ENCODE results near the gene RPTOR. TPM values are rescaled to one million over a fixed set of nuclear protein-coding genes. Genes with fewer than 3 reads are reported as not detected.

RPTOR gene
- total and polyA plus RNA-seq, 3 experiments from 2014 or later: 7.9 to 69.4 (median 63.9) TPM

DNA sequence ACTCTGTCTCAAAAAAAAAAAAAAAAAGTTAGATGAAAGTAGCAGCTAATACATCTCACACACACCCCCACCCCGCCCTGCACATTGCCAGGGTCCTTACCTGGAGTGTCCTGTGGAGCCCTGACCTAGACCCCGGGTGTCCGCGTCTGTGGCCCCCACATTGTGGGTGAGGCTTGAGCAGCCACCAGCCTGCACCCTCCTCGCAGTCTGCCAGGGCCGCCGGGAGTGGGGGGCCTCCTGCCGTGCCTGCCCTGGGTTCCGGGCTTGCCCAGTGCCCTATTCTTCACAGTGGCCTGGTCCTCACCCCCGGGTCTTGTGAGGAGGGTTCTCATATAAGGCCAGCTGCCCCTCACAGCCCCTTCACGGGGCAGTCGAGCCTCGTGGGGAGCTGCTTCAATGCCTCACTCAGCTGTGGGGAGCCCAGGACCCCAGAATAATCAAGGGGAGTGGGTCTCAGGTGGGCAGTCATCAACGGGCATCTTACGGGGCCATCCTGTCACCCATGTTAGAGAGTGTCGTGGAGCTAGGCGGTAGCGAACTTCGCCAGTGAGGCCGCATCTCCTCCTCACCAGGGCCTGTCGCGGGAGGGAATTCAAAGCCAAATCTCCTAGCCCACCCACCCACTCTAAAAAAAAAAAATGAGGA lies 361.1 kb downstream of the RPTOR start:
- Histone ChIP-seq H3K9me3 (ENCODE audit: low read length) (no peaks in the 10 kb centered on the region), H3K27ac (ENCODE audit: low read depth, low read length) (no peak overlapping the region), H3K36me3 (ENCODE audit: insufficient read depth, low read length) (peaks cover 6% of the 10 kb centered on the region), H3K27me3 (ENCODE audit: insufficient read depth, low read length, poor library complexity, severe bottlenecking) (no peaks in the 10 kb centered on the region), H3K4me1 (ENCODE audit: insufficient read depth, low read length) (no peaks in the 10 kb centered on the region), H3K4me3 (ENCODE audit: low read length) (no peak overlapping the region)
- CTCF ChIA-PET: no interaction called here
- H3K4me1 Mint-ChIP-seq: peaks cover 8 to 15% (median 15%) of the 10 kb centered on the region in 3 donors
- no peak for DNase-seq
- H3K27me3 Mint-ChIP-seq: no peaks in the 10 kb centered on the region
- H3K4me3 Mint-ChIP-seq: no peak overlapping the region
- H3K36me3 Mint-ChIP-seq: peaks cover 0 to 69% (median 6%) of the 10 kb centered on the region in 3 donors
- H3K27ac Mint-ChIP-seq: peak overlapping the region in 1 of 8 donors; percentile 33
- no peaks in the 10 kb centered on the region for H3K9me3 Mint-ChIP-seq
- POLR2A ChIA-PET: no interaction called here

DNA sequence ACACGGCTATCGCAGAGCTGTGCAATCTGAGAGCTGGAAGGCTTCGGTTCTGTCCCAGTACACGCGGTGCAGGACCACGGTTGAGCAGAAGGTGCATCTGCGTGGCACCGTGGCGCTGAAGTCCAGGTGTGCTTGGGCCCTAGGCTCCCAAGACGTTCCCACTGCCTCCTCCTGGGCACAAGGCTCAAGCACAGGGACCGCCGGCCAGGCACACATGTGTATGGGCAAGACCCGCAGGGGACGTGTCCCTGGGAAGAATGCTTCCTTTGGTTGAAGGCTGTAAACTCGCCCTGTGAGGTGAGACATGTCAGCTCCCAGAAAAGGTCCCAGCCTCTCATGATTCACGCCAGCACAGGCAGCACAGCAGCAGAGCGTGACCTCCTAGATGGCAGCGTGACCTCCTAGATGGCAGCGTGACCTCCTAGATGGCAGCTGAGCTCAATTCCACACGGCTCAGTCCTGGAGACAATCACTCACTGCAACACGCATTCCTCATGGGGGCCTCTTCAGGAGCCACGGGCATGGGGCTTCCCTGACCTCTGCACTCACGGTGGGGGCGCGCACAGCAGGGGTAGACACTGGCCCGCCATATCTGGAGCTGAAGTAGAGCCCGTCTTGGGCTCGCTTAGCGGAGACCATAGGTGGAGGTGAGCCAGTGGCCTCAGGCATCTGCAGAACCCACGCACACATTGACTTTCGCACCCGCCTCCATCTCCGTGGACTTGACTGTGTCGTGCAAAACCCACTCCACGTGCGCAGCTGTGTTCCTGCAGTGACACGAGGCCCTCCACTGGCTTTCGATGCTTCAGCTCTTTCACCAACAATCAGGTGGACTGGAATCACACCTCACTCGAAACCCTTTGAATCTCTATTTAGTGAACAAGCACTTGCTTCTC lies 362.0 kb downstream of the RPTOR start:
- no peaks in the 10 kb centered on the region for H3K9me3 ChIP-seq (ENCODE audit: low read length)
- H3K27me3 ChIP-seq (ENCODE audit: insufficient read depth, low read length, poor library complexity, severe bottlenecking): no peaks in the 10 kb centered on the region
- no peak overlapping the region for H3K4me3 ChIP-seq (ENCODE audit: low read length)
- no peak overlapping the region for H3K4me3 Mint-ChIP-seq
- no peak overlapping the region for H3K27ac ChIP-seq (ENCODE audit: low read depth, low read length)
- ChIA-PET POLR2A (no interaction called here), CTCF (no interaction called here)
- H3K36me3 Mint-ChIP-seq: peaks cover 0 to 66% (median 8%) of the 10 kb centered on the region in 3 donors
- no peaks in the 10 kb centered on the region for H3K9me3 Mint-ChIP-seq
- peak overlapping the region in 1 of 8 donors; percentile 29 for H3K27ac Mint-ChIP-seq
- H3K36me3 ChIP-seq (ENCODE audit: insufficient read depth, low read length): peaks cover 6% of the 10 kb centered on the region
- no peak for DNase-seq
- no peaks in the 10 kb centered on the region for H3K27me3 Mint-ChIP-seq
- H3K4me1 Mint-ChIP-seq: peaks cover 5 to 7% (median 6%) of the 10 kb centered on the region in 3 donors
- H3K4me1 ChIP-seq (ENCODE audit: insufficient read depth, low read length): no peaks in the 10 kb centered on the region

DNA sequence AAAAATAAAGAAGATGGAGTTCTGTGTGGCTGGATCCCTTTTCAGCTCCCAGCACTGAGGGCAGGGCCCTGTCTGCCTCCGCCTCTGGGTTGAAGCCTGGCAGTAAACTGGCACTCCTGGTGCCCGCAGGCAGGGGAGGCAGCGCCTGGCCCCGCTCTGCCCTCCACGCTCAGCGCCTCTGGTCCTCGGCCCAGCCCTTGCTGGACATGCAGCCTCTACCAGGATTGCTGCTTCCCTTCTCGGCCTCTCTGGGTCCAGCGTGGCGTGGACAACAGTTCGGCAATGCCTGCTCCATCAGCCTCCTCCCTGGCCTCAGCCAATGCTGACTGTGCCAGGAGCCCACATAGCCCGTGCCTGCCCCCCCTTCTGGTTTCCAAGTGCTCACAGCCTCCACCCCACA lies 362.6 kb downstream of the RPTOR start:
- no peak for DNase-seq
- no peaks in the 10 kb centered on the region for H3K9me3 ChIP-seq (ENCODE audit: low read length)
- Mint-ChIP-seq H3K4me1 (peaks cover 0 to under 1% (median 0%) of the 10 kb centered on the region in 3 donors), H3K36me3 (peaks cover 0 to 65% (median 8%) of the 10 kb centered on the region in 3 donors), H3K9me3 (no peaks in the 10 kb centered on the region), H3K27ac (no peak overlapping the region), H3K27me3 (no peaks in the 10 kb centered on the region), H3K4me3 (no peak overlapping the region)
- POLR2A ChIA-PET: no interaction called here
- H3K27ac ChIP-seq (ENCODE audit: low read depth, low read length): no peak overlapping the region
- no peaks in the 10 kb centered on the region for H3K27me3 ChIP-seq (ENCODE audit: insufficient read depth, low read length, poor library complexity, severe bottlenecking)
- H3K4me1 ChIP-seq (ENCODE audit: insufficient read depth, low read length): no peaks in the 10 kb centered on the region
- H3K4me3 ChIP-seq (ENCODE audit: low read length): no peak overlapping the region
- H3K36me3 ChIP-seq (ENCODE audit: insufficient read depth, low read length): peaks cover 6% of the 10 kb centered on the region
- CTCF ChIA-PET: no interaction called here

DNA sequence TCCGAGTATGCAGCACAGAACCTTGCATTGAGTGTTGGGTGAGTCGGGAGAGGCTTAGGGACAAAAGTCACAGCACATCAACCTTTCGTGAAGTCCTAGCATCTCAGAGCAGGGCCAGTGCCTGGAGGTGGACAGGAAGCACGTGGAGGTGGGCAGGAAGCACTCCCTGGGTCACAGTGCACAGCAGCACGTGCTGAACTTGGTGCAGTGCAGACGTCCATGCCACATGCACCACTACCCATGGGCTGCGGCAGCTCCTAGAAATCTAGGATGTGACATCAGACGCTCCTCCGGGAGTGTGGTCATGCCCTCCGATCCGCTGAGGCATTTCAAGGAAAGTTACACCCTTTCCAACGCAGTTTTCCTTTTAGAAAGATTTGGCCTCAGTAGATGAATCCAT lies 363.6 kb downstream of the RPTOR start:
- no peaks in the 10 kb centered on the region for H3K4me1 ChIP-seq (ENCODE audit: insufficient read depth, low read length)
- H3K27ac Mint-ChIP-seq: no peak overlapping the region
- H3K27me3 ChIP-seq (ENCODE audit: insufficient read depth, low read length, poor library complexity, severe bottlenecking): no peaks in the 10 kb centered on the region
- H3K9me3 ChIP-seq (ENCODE audit: low read length): no peaks in the 10 kb centered on the region
- H3K4me3 ChIP-seq (ENCODE audit: low read length): no peak overlapping the region
- ChIA-PET POLR2A (no interaction called here), CTCF (no interaction called here)
- peaks cover 6% of the 10 kb centered on the region for H3K36me3 ChIP-seq (ENCODE audit: insufficient read depth, low read length)
- no peaks in the 10 kb centered on the region for H3K27me3 Mint-ChIP-seq
- peaks cover 0 to 72% (median 8%) of the 10 kb centered on the region in 3 donors for H3K36me3 Mint-ChIP-seq
- H3K9me3 Mint-ChIP-seq: no peaks in the 10 kb centered on the region
- H3K4me1 Mint-ChIP-seq: no peaks in the 10 kb centered on the region
- no peak for DNase-seq
- no peak overlapping the region for H3K4me3 Mint-ChIP-seq
- H3K27ac ChIP-seq (ENCODE audit: low read depth, low read length): no peak overlapping the region

DNA sequence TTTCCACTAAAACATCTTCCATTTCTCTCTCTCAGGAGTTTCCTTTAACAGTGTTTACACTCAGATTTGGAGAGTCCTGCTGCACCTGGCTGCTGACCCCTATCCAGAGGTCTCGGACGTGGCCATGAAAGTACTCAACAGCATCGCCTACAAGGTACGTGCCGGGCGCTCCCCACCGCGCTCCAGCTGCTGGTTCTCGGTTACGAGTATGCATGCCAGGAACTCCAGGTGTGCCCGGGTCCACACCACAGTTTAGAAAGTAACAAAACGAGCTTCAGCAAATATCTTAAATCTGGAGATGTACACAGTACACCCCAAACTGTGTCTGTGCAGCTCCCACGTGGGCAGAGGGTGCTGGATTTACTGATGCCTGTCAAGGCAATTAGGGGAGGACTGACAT lies 364.1 kb downstream of the RPTOR start:
- no peak overlapping the region for H3K4me3 Mint-ChIP-seq
- peaks cover 0 to 70% (median 8%) of the 10 kb centered on the region in 3 donors for H3K36me3 Mint-ChIP-seq
- no peak overlapping the region for H3K27ac ChIP-seq (ENCODE audit: low read depth, low read length)
- H3K4me1 ChIP-seq (ENCODE audit: insufficient read depth, low read length): no peaks in the 10 kb centered on the region
- H3K36me3 ChIP-seq (ENCODE audit: insufficient read depth, low read length): peaks cover 6% of the 10 kb centered on the region
- H3K9me3 ChIP-seq (ENCODE audit: low read length): no peaks in the 10 kb centered on the region
- ChIA-PET POLR2A (no interaction called here), CTCF (interaction anchor here (1.4 kb wide), 2 partner anchors 8 to 9 kb away, joined by 3 to 4 read pairs; no protein-coding TSS in a partner anchor)
- H3K27me3 ChIP-seq (ENCODE audit: insufficient read depth, low read length, poor library complexity, severe bottlenecking): no peaks in the 10 kb centered on the region
- H3K27me3 Mint-ChIP-seq: no peaks in the 10 kb centered on the region
- H3K4me1 Mint-ChIP-seq: no peaks in the 10 kb centered on the region
- H3K27ac Mint-ChIP-seq: no peak overlapping the region
- no peak overlapping the region for H3K4me3 ChIP-seq (ENCODE audit: low read length)
- no peaks in the 10 kb centered on the region for H3K9me3 Mint-ChIP-seq
- peak in 1 of 5 donors; percentile 37 for DNase-seq

DNA sequence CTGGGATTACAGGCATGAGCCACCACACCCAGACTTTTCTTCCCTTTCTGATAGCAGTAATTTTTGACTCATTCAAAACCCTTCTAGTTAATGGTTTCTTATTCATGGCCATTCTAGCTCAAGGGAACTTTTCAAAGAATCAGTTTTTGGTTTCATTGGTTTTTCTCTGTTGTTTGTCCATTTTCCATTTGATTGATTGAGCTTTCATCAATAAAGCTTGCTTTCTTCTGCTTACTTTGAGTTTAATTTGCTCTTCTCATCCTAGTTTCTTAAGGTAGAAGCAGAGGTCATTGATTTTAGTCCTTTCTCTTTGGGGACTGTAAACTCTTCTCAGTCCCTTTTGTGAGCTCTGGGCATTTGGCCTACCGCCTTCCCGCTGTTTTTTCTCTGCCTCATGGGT lies 365.0 kb downstream of the RPTOR start:
- H3K4me3 ChIP-seq (ENCODE audit: low read length): no peak overlapping the region

DNA sequence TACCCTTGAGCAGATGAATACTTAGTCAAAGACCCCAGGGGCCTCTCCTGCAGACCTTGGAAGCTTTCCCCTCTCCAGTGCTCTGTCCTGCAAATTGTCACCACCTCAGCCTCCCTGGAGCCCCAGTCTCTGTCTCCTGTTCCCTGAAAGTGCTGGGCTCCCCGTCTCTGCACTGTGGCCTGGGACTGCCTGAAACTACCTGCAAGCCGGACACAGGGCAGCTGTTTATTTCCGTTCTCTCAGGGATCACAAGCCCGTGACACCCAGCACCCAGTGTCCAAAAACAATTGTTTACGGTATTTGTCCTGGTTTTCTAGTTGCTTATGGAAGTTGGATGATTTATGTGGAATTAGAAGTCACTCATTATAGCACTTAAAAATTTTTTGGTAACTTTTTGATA lies 365.4 kb downstream of the RPTOR start:
- no peaks in the 10 kb centered on the region for H3K4me1 ChIP-seq (ENCODE audit: insufficient read depth, low read length)
- Mint-ChIP-seq H3K4me3 (no peak overlapping the region), H3K4me1 (no peaks in the 10 kb centered on the region), H3K9me3 (no peaks in the 10 kb centered on the region), H3K27ac (peak overlapping the region in 3 of 8 donors; percentile 20 to 78 (median 32)), H3K27me3 (no peaks in the 10 kb centered on the region), H3K36me3 (peaks cover 0 to 65% (median 8%) of the 10 kb centered on the region in 3 donors)
- peak in 1 of 5 donors; percentile 3 for DNase-seq
- POLR2A ChIA-PET: interaction anchor here (0.7 kb wide), 1 partner anchor 37 kb away, joined by 3 read pairs; no protein-coding TSS in a partner anchor
- no peaks in the 10 kb centered on the region for H3K9me3 ChIP-seq (ENCODE audit: low read length)
- CTCF ChIA-PET: interaction anchor here (1.4 kb wide), 2 partner anchors 9 to 11 kb away, joined by 3 to 4 read pairs; no protein-coding TSS in a partner anchor
- H3K36me3 ChIP-seq (ENCODE audit: insufficient read depth, low read length): peaks cover 6% of the 10 kb centered on the region
- no peak overlapping the region for H3K27ac ChIP-seq (ENCODE audit: low read depth, low read length)
- H3K4me3 ChIP-seq (ENCODE audit: low read length): no peak overlapping the region
- no peaks in the 10 kb centered on the region for H3K27me3 ChIP-seq (ENCODE audit: insufficient read depth, low read length, poor library complexity, severe bottlenecking)

More for the DNA sequence above, 365.0 kb downstream of the RPTOR start:
- CTCF ChIA-PET: interaction anchor here (1.4 kb wide), 2 partner anchors 9 to 10 kb away, joined by 3 to 4 read pairs; no protein-coding TSS in a partner anchor
- peak overlapping the region in 1 of 8 donors; percentile 20 for H3K27ac Mint-ChIP-seq
- POLR2A ChIA-PET: no interaction called here
- H3K4me1 Mint-ChIP-seq: no peaks in the 10 kb centered on the region
- no peak overlapping the region for H3K4me3 Mint-ChIP-seq
- H3K36me3 ChIP-seq (ENCODE audit: insufficient read depth, low read length): peaks cover 6% of the 10 kb centered on the region
- H3K36me3 Mint-ChIP-seq: peaks cover 0 to 68% (median 8%) of the 10 kb centered on the region in 3 donors
- H3K9me3 Mint-ChIP-seq: no peaks in the 10 kb centered on the region
- no peaks in the 10 kb centered on the region for H3K27me3 ChIP-seq (ENCODE audit: insufficient read depth, low read length, poor library complexity, severe bottlenecking)
- H3K4me1 ChIP-seq (ENCODE audit: insufficient read depth, low read length): no peaks in the 10 kb centered on the region
- DNase-seq: no peak
- no peaks in the 10 kb centered on the region for H3K27me3 Mint-ChIP-seq
- H3K27ac ChIP-seq (ENCODE audit: low read depth, low read length): no peak overlapping the region
- no peaks in the 10 kb centered on the region for H3K9me3 ChIP-seq (ENCODE audit: low read length)

DNA sequence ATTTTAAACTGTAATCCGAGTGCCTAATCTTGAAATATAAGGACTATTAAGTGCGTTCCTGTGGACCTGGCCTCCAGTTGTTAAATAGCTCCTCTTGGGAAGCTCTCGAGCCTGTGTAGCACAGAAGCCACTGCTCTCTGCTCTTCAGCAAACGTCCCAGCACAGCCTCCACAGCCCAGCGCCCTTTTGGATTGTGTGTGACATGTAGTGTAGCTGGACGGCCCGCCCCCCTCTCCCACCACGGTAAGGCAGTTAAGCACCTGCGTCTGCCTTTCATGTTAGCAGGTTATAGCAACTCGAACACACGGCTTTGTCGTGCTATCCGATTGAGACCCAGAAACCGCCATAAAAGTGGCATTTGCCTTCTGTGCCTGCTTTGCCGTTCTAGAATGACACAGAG lies 367.8 kb downstream of the RPTOR start:
- no peaks in the 10 kb centered on the region for H3K27me3 ChIP-seq (ENCODE audit: insufficient read depth, low read length, poor library complexity, severe bottlenecking)
- Mint-ChIP-seq H3K36me3 (peaks cover 0 to 63% (median 9%) of the 10 kb centered on the region in 3 donors), H3K9me3 (no peaks in the 10 kb centered on the region), H3K4me3 (no peak overlapping the region), H3K27ac (no peak overlapping the region), H3K27me3 (no peaks in the 10 kb centered on the region), H3K4me1 (no peaks in the 10 kb centered on the region)
- DNase-seq: no peak
- no peak overlapping the region for H3K4me3 ChIP-seq (ENCODE audit: low read length)
- H3K9me3 ChIP-seq (ENCODE audit: low read length): no peaks in the 10 kb centered on the region
- H3K4me1 ChIP-seq (ENCODE audit: insufficient read depth, low read length): no peaks in the 10 kb centered on the region
- peaks cover 12% of the 10 kb centered on the region for H3K36me3 ChIP-seq (ENCODE audit: insufficient read depth, low read length)
- ChIA-PET POLR2A (no interaction called here), CTCF (no interaction called here)
- H3K27ac ChIP-seq (ENCODE audit: low read depth, low read length): no peak overlapping the region

Measured in CD8-positive, alpha-beta memory T cell (primary cell).